HG03060 (cell line): ENCODE results near the gene MYH9.

Experiments used
- ATAC-seq: cut with Tn5 transposase; IDR thresholded peaks from one replicate; pipeline ENCODE4 v1.9.1; 2021; ENCODE audit warnings: low read depth, moderate number of reproducible peaks; ENCODE audit not compliant: unreplicated experiment

The MYH9 gene

GRCh38 chr22:36386900-36387708, 663 bp downstream of the MYH9 start:
- ATAC-seq: no peak

GRCh38 chr22:36386351-36386899, 1.3 kb downstream of the MYH9 start:
- no peak for ATAC-seq

GRCh38 chr22:36385491-36386350, 2.0 kb downstream of the MYH9 start:
- ATAC-seq: no peak

- ATAC-seq: no peak
Observed at GRCh38 chr22:36384766-36385481, 2.8 kb downstream of the MYH9 start.

GRCh38 chr22:36383110-36383581, 4.6 kb downstream of the MYH9 start:
- ATAC-seq: no peak

GRCh38 chr22:36381513-36382128, 6.1 kb downstream of the MYH9 start:
- ATAC-seq: no peak

- ATAC-seq: no peak
Observed at GRCh38 chr22:36379593-36380361, 8.0 kb downstream of the MYH9 start.

GRCh38 chr22:36378869-36379217, 8.9 kb downstream of the MYH9 start:
- no peak for ATAC-seq

GRCh38 chr22:36378080-36378868, 9.5 kb downstream of the MYH9 start:
- ATAC-seq: no peak

- ATAC-seq: no peak
Observed at GRCh38 chr22:36377022-36377631, 10.6 kb downstream of the MYH9 start.

GRCh38 chr22:36376265-36376664, 11.5 kb downstream of the MYH9 start:
- no peak for ATAC-seq

- no peak for ATAC-seq
Observed at GRCh38 chr22:36375071-36375980, 12.4 kb downstream of the MYH9 start.

- no peak for ATAC-seq
Observed at GRCh38 chr22:36374603-36375024, 13.2 kb downstream of the MYH9 start.

- ATAC-seq: no peak
Observed at GRCh38 chr22:36373258-36373579, 14.5 kb downstream of the MYH9 start.

- no peak for ATAC-seq
Observed at GRCh38 chr22:36371920-36372319, 15.8 kb downstream of the MYH9 start.

- no peak for ATAC-seq
Observed at GRCh38 chr22:36369922-36370791, 17.6 kb downstream of the MYH9 start.
